ENCODE measurements around the gene HACD2. TPM values are rescaled to one million over a fixed set of nuclear protein-coding genes. Genes with fewer than 3 reads are reported as not detected.

Gene HACD2
- total and polyA plus RNA-seq, 9 of the 15 experiments (the other 6 are each of a cell fraction or from before 2014, with no cell fraction given), result 1.3 to 10.5 (median 3.8) TPM

DNA sequence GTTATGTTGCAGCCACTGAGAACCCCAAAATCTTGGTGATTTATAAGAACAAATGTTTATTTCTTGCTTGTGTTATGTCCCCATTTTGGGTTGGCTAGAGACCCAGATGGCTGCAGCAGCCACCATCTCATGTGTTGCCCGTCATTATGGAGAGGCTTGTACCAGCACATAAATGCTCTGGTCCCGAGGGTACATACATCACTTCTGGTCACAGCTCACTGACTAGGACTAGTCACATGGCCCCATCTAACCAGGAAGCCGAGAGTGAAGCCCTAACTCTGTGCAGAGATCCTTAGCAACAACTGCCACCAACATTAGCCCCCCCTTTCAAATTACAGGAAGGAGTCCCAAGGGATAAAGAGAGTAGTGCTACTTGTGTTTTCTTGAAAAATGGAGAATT lies 25.5 kb upstream of the HACD2 start:
- H4K20me1 ChIP-seq (replicated peaks; ENCODE audit: control insufficient read depth, insufficient read depth, low read length), result no peaks in the 10 kb centered on the region
- CTCF ChIA-PET (ENCODE audit: low intra/inter-chr PET ratio), result no interaction called here
- TF ChIP-seq, protein P1, sequence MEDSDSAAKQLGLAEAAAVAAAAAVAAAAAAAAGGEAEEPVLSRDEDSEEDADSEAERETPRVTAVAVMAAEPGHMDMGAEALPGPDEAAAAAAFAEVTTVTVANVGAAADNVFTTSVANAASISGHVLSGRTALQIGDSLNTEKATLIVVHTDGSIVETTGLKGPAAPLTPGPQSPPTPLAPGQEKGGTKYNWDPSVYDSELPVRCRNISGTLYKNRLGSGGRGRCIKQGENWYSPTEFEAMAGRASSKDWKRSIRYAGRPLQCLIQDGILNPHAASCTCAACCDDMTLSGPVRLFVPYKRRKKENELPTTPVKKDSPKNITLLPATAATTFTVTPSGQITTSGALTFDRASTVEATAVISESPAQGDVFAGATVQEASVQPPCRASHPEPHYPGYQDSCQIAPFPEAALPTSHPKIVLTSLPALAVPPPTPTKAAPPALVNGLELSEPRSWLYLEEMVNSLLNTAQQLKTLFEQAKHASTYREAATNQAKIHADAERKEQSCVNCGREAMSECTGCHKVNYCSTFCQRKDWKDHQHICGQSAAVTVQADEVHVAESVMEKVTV (CRISPR knock-in tag; IDR thresholded peaks at IDR 0.05), result no peak
- TF ChIP-seq, protein P2, sequence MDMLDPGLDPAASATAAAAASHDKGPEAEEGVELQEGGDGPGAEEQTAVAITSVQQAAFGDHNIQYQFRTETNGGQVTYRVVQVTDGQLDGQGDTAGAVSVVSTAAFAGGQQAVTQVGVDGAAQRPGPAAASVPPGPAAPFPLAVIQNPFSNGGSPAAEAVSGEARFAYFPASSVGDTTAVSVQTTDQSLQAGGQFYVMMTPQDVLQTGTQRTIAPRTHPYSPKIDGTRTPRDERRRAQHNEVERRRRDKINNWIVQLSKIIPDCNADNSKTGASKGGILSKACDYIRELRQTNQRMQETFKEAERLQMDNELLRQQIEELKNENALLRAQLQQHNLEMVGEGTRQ (CRISPR knock-in tag; IDR thresholded peaks at IDR 0.05), result 0 out of 2 replicates have a peak, but pooled peaks have one; percentile 13
- intact Hi-C loops (cut with micrococcal nuclease) (no loop called here), in situ Hi-C loops (cut with MboI) (no loop called here)
- no peak overlapping the region for H3K9ac ChIP-seq (ENCODE audit: insufficient read depth in 1 of 2, low read depth in 2 of 2, low read length in 2 of 2)
- FAIRE-seq (no peak), ATAC-seq (no peak), DNase-seq (ENCODE audit: extremely low read depth in 1 of 4, low spot score in 3 of 4) (no peak)
- no peak overlapping the region for H3K4me2 ChIP-seq (ENCODE audit: insufficient read depth, low read length)
- H3K4me1 ChIP-seq (replicated peaks in 1 of 2; ENCODE audit: control insufficient read depth in 2 of 2, insufficient read depth in 2 of 2, low read length in 2 of 2), result peaks cover 0 to 5% of the 10 kb centered on the region in 2 experiments; a peak in 2 of 5 replicates
- POLR2A ChIA-PET, result no interaction called here
- H3K9me3 ChIP-seq (replicated peaks; ENCODE audit: control insufficient read depth, insufficient read depth, low read depth, low read length), result no peaks in the 10 kb centered on the region
- H3K27me3 ChIP-seq (ENCODE audit: control insufficient read depth in 2 of 2, insufficient read depth in 2 of 2, low read length in 2 of 2), result no peaks in the 10 kb centered on the region
- H3K79me2 ChIP-seq (ENCODE audit: control insufficient read depth, insufficient read depth, low read length), result no peaks in the 10 kb centered on the region
- H3K9me1 ChIP-seq (ENCODE audit: control insufficient read depth, insufficient read depth, low read length), result no peaks in the 10 kb centered on the region
- peaks cover 3% of the 10 kb centered on the region; the same call in 1 of the 3 replicates for H3K36me3 ChIP-seq (ENCODE audit: control insufficient read depth, insufficient read depth, low read length)
- no peak overlapping the region for H2AFZ ChIP-seq (ENCODE audit: low read depth, low read length)
- no peak overlapping the region for H3K27ac ChIP-seq (ENCODE audit: extremely low read depth, low read depth, low read length)
- H3K4me3 ChIP-seq, result no peak overlapping the region
- 73% methylated on average over 3 of the region's 3 CpGs for WGBS (ENCODE audit: insufficient coverage, low coverage, missing lambda C conversion rate)
- no TSS peak for BruUV-seq (replicated peaks)

DNA sequence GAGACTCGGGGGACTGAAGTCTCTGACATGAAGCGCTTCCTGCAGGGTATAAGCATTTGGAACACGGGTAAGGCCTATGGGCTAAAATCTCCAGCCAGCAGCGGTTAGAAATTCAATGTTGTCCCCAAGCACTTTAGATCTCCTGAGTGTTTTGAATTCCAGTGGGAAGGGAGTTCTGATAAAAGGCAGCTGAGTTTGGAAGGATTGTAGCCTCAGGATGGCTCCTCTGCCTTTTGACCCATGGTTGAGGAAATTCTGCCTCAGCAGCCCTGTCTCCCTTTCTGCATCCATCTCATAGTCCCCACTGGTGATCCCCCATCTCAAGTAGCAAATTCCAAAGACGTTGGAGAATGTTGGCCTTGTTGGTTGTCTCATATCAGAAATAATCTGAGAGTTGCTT lies 24.2 kb upstream of the HACD2 start:
- no peak overlapping the region for H3K9ac ChIP-seq (ENCODE audit: insufficient read depth in 1 of 2, low read depth in 2 of 2, low read length in 2 of 2)
- BruUV-seq (replicated peaks), result no TSS peak

More for the DNA sequence above, 24.2 kb upstream of the HACD2 start:
- CTCF ChIA-PET (ENCODE audit: low intra/inter-chr PET ratio), result no interaction called here
- ATAC-seq, result no peak
- POLR2A ChIA-PET, result no interaction called here
- no peak overlapping the region for H3K4me2 ChIP-seq (ENCODE audit: insufficient read depth, low read length)
- intact Hi-C loops (cut with micrococcal nuclease), result no loop called here
- H2AFZ ChIP-seq (ENCODE audit: low read depth, low read length), result no peak overlapping the region
- H3K4me3 ChIP-seq, result no peak overlapping the region
- DNase-seq (ENCODE audit: extremely low read depth in 1 of 4, low spot score in 3 of 4), result no peak
- in situ Hi-C loops (cut with MboI), result no loop called here
- no peak overlapping the region for H3K27ac ChIP-seq (ENCODE audit: extremely low read depth, low read depth, low read length)
- peaks cover 3% of the 10 kb centered on the region; the same call in 1 of the 3 replicates for H3K36me3 ChIP-seq (ENCODE audit: control insufficient read depth, insufficient read depth, low read length)
- no peak for TF ChIP-seq ARID1B (IDR thresholded peaks at IDR 0.05)
- TF ChIP-seq ERF (CRISPR knock-in tag; IDR thresholded peaks at IDR 0.05), result no peak
- TF ChIP-seq CBX5 (IDR thresholded peaks at IDR 0.05; ENCODE audit: borderline replicate concordance, low read depth), result no peak
- TF ChIP-seq FOSL1 (tag; conservative IDR thresholded peaks at IDR 0.05), result no peak
- no peak for TF ChIP-seq ZNF12 (CRISPR knock-in tag; IDR thresholded peaks at IDR 0.05)
- no peak for FAIRE-seq
- peaks cover 0 to 5% of the 10 kb centered on the region in 2 experiments; a peak in 2 of 5 replicates for H3K4me1 ChIP-seq (replicated peaks in 1 of 2; ENCODE audit: control insufficient read depth in 2 of 2, insufficient read depth in 2 of 2, low read length in 2 of 2)
- H3K9me1 ChIP-seq (ENCODE audit: control insufficient read depth, insufficient read depth, low read length), result no peaks in the 10 kb centered on the region
- WGBS (ENCODE audit: insufficient coverage, low coverage, missing lambda C conversion rate), result 67% methylated on average over 5 of the region's 5 CpGs
- H3K9me3 ChIP-seq (replicated peaks; ENCODE audit: control insufficient read depth, insufficient read depth, low read depth, low read length), result no peaks in the 10 kb centered on the region
- no peaks in the 10 kb centered on the region for H4K20me1 ChIP-seq (replicated peaks; ENCODE audit: control insufficient read depth, insufficient read depth, low read length)
- no peaks in the 10 kb centered on the region for H3K27me3 ChIP-seq (ENCODE audit: control insufficient read depth in 2 of 2, insufficient read depth in 2 of 2, low read length in 2 of 2)
- no peaks in the 10 kb centered on the region for H3K79me2 ChIP-seq (ENCODE audit: control insufficient read depth, insufficient read depth, low read length)
